Activated T-helper 2 cell treated with anti-CD3 and anti-CD28 coated beads, Interferon-gamma antibody, Interleukin-2, Interleukin-4, amounts not matched to agents 10 μg/mL and 5 μg/mL and 100 μg/mL, durations not matched to agents 14 hours and 24 hours and 36 hours (primary cell): ENCODE measurements around the gene LAMB2. TPM values are rescaled to one million over a fixed set of nuclear protein-coding genes. Genes with fewer than 3 reads are reported as not detected.
A peak's percentile ranks its signal among the peaks of the same experiment; 100 is the strongest.

Source experiments
- DNase-seq: peaks from one replicate; pipeline ENCODE4 v3.0.0; 2021; ENCODE audit warnings: low spot score
- H3K27ac Mint-ChIP-seq: one replicate; pipeline ENCODE4 v1.8.0; 2021; ENCODE audit warnings: mixed read lengths
- H3K27me3 Mint-ChIP-seq: one replicate; pipeline ENCODE4 v1.8.0; 2021; ENCODE audit warnings: low read depth, mixed read lengths
- H3K36me3 Mint-ChIP-seq: one replicate; pipeline ENCODE4 v1.8.0; 2021; ENCODE audit warnings: low read depth, mixed read lengths
- H3K4me1 Mint-ChIP-seq: one replicate; pipeline ENCODE4 v1.8.0; 2021; ENCODE audit warnings: low read depth, mixed read lengths
- H3K4me3 Mint-ChIP-seq: one replicate; pipeline ENCODE4 v1.8.0; 2021; ENCODE audit warnings: low read depth, mild to moderate bottlenecking, moderate library complexity, mixed read lengths
- H3K9me3 Mint-ChIP-seq: one replicate; pipeline ENCODE4 v1.8.0; 2021; ENCODE audit warnings: mixed read lengths
- intact Hi-C: fragments of 100-400 bp; cut with micrococcal nuclease; formaldehyde crosslinking; loops from one replicate; pipeline ENCODE4 v1.15.1; 2023
- total RNA-seq: library from RNA; stranded (reverse); gene quantifications from 2 replicates; pipeline ENCODE4 v1.2.3, GENCODE V29; 2022

Gene LAMB2
- total RNA-seq, 1 donor from 2014 or later: 0.34 TPM

DNA sequence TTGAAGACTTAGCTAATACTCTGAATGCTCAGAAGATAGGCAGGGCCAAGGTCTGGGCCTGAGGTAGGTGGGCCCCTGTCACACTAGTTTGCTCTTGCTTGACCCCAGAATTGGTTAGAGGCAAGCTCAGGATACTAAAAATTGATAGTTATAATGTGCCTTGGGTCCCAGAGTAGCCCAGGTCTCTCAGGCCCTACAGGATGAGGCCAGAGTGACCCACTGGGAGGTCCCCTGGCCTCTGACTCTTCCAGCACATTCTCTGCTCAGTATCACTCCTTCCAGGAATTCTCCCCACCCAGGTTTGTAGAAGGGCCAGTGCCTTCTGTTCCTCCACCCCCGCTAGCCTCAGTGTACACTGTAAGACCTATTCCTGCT is 37.9 kb upstream of the LAMB2 start:
- DNase-seq: no peak
- H3K27me3 Mint-ChIP-seq: no peaks in the 10 kb centered on the region
- H3K36me3 Mint-ChIP-seq: peaks cover 7% of the 10 kb centered on the region
- no peaks in the 10 kb centered on the region for H3K9me3 Mint-ChIP-seq
- intact Hi-C loops: loop anchor here (1.0 to 10.0 kb wide), 2 partner anchors 104 to 279 kb away; partner anchors contain the start of gene C3orf62
- H3K27ac Mint-ChIP-seq: peak overlapping the region; percentile 48
- H3K4me3 Mint-ChIP-seq: peak overlapping the region; percentile 84
- peaks cover 9% of the 10 kb centered on the region for H3K4me1 Mint-ChIP-seq

DNA sequence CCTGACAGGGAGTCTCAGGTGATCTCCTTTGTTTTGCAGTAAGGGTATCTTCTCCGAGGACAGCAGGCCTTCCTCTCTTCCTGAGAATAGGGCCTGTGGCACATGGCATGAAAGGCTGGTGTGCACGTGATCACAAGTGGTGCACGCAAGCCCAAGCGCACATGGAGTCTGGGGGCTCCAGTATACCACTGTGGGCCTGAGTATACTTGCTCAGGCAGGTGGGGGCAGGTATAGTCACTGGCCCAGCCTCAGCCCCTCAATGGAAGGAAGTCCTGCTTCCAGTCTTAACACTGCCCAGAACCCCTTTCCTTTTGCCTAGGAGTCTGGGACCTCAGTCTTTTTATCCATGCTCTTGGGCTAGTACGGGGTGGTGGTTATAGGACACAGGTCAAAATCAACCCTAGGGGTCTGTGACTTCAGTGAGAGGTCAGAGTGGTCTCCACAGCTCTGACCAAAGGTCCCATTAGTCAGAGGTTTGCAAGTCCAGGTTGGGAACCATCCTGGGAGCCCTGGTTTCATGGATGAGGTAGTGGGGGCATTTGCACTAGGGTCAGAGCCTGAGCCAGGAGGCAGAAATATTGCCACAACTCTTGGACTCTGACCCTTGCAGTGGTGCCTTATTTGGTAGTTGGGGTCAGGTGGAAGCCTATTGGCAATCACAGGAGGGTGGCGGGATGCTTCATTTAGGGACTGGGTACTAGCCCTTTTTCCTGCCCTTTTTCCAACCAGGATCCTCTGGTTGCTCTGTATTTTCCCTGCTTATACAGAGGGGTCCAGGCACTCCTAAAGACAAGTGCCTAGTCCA is 34.1 kb upstream of the LAMB2 start:
- peak overlapping the region; percentile 85 for H3K27ac Mint-ChIP-seq
- H3K4me1 Mint-ChIP-seq: peaks cover 22% of the 10 kb centered on the region
- peak overlapping the region; percentile 85 for H3K4me3 Mint-ChIP-seq
- no peaks in the 10 kb centered on the region for H3K27me3 Mint-ChIP-seq
- DNase-seq: no peak
- H3K9me3 Mint-ChIP-seq: no peaks in the 10 kb centered on the region
- intact Hi-C loops: loop anchor here (5.0 to 10.0 kb wide), 3 partner anchors 45 to 182 kb away; partner anchors contain the start of genes USP19 and USP4
- peaks cover 39% of the 10 kb centered on the region for H3K36me3 Mint-ChIP-seq

DNA sequence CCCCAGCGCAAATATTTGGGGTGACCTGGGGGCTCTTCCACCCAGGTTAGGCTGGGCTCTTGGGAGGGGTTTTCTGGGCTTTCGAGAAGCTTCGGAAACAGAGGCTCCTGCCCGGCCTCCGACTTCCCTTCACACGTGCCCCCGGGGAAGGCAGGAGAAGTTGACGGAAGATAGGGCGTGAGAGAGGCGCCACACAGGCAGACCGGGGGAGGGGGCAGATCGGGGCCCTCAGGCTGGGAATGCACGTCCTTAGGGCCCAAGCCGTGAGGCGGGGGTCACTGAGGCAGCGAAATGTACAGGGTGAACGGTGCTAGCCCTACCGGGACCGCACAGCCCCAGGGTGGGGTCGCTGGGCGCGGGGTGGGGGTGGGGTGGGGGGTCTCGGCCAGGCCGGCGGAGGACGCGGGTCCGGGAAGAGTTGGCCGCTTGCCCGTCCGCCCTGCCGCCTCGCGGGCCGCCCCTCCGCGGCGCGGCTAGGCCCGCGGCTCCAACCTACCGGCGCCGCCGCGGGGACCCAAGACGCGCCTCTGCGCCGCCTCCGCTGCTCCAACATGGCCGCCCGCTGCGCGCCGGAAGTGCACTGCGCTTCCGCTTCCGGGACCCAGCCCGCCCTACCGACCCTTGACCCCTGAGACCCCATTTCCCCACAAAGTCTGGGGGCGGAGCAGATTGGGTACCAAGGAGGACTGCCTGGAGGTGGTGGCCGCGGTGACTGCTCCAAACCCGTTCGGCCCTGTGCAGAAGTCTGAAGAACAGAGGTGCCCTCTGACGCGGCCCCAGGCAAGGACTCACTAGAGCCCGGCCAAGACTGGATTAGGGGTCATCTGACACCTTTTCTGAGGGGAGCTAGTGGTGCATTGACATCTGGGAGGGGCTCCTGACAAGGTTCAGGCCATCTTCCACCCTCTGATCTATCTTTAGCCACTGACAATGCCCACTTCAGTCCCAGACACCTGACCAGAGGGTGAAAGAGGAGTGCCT is 33.2 kb upstream of the LAMB2 start, which contains the start of gene CCDC71:
Gene CCDC71, minus strand, starts transcription at position 561 of the 981 bp plus-strand sequence. CDS start 2,123 bp downstream, outside the sequence.
- Mint-ChIP-seq H3K27ac (peak within 1 kb of the TSS; percentile 85), H3K4me3 (peak within 1 kb of the TSS; percentile 93), H3K27me3 (no peaks in the 10 kb centered on the region), H3K9me3 (no peaks in the 10 kb centered on the region), H3K4me1 (peaks cover 24% of the 10 kb centered on the region), H3K36me3 (peaks cover 42% of the 10 kb centered on the region)
- intact Hi-C loops: loop anchor here (5.0 to 10.0 kb wide), 3 partner anchors 44 to 181 kb away; partner anchors contain the start of genes USP19 and USP4
- DNase-seq: peak; percentile 72

- DNase-seq: no peak
- peak overlapping the region; percentile 93 for H3K4me3 Mint-ChIP-seq
- intact Hi-C loops: loop anchor here (5.0 to 10.0 kb wide), 3 partner anchors 43 to 180 kb away; partner anchors contain the start of genes USP19 and USP4
- peaks cover 20% of the 10 kb centered on the region for H3K4me1 Mint-ChIP-seq
- H3K36me3 Mint-ChIP-seq: peaks cover 42% of the 10 kb centered on the region
- H3K27ac Mint-ChIP-seq: peak overlapping the region; percentile 81
- no peaks in the 10 kb centered on the region for H3K27me3 Mint-ChIP-seq
- no peaks in the 10 kb centered on the region for H3K9me3 Mint-ChIP-seq
Observed at GRCh38 chr3:49164983-49165720, 32.3 kb upstream of the LAMB2 start.

DNA sequence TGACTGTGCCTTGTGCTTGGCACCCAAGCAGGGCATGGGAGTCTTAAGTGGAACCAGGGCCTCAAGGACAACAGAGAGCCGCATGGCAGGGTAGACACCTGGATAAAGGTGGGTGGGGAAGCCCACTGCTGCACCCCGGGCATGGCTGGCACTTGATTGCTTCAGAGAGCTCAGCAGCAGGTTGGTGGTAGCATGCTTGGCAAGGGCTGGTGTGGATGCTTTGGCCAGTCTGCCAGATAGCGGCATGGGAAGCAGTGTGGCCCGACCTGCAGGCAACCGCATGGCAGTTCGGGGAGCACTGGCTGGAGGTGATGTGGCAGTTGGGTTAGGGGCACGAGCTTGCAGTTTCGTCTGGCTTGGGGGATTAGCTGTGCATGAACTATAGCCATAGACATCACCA is 30.8 kb upstream of the LAMB2 start:
- intact Hi-C loops: loop anchor here (10.0 kb wide), 1 partner anchor 179 kb away; no protein-coding TSS in a partner anchor

DNA sequence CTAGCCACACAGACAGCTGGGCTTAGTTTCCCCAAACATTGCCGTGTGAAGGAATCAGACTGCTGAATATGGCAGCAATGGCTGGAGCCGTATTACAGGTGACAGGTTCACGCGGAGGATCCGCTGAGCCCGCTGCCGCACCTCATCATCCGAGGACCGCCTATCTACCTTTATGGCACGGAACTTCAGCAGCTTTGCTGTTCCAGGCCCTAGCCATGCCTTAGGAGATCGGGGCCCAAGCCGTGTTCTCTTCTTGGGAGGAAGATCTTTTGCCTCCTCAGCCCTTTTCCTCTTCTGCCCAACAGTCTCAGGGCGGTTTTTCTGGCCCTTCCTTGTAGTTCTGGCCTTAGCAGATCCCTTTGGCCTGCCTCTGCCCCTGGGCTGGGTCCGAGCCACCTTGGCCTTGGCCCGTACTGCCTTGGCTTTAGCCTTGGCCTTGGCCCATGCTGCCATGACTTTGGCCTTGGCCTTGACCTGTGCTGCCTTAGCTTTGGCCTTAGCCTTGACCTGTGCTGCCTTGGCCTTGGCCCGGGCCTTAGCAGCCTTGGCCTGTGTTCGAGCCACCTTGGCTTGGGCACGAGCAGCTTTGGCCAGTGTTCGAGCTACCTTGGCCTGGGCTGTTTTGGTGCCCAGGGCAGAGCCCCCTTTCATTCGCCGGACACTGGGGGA is 30.0 kb upstream of the LAMB2 start:
- Mint-ChIP-seq H3K9me3 (no peaks in the 10 kb centered on the region), H3K4me3 (no peak overlapping the region), H3K4me1 (peaks cover 20% of the 10 kb centered on the region), H3K27me3 (no peaks in the 10 kb centered on the region), H3K36me3 (peaks cover 42% of the 10 kb centered on the region), H3K27ac (no peak overlapping the region)
- intact Hi-C loops: loop anchor here (10.0 kb wide), 1 partner anchor 178 kb away; no protein-coding TSS in a partner anchor
- DNase-seq: no peak

More for the DNA sequence above, 30.8 kb upstream of the LAMB2 start:
- Mint-ChIP-seq H3K9me3 (no peaks in the 10 kb centered on the region), H3K36me3 (peaks cover 42% of the 10 kb centered on the region), H3K27ac (no peak overlapping the region), H3K4me3 (no peak overlapping the region), H3K4me1 (peaks cover 20% of the 10 kb centered on the region), H3K27me3 (no peaks in the 10 kb centered on the region)
- DNase-seq: no peak

- H3K27me3 Mint-ChIP-seq: no peaks in the 10 kb centered on the region
- H3K4me1 Mint-ChIP-seq: peaks cover 20% of the 10 kb centered on the region
- DNase-seq: no peak
- no peak overlapping the region for H3K4me3 Mint-ChIP-seq
- intact Hi-C loops: loop anchor here (10.0 kb wide), 1 partner anchor 177 kb away; no protein-coding TSS in a partner anchor
- no peak overlapping the region for H3K27ac Mint-ChIP-seq
- H3K9me3 Mint-ChIP-seq: no peaks in the 10 kb centered on the region
- H3K36me3 Mint-ChIP-seq: peaks cover 42% of the 10 kb centered on the region
Observed at GRCh38 chr3:49161808-49162530, 29.1 kb upstream of the LAMB2 start.

DNA sequence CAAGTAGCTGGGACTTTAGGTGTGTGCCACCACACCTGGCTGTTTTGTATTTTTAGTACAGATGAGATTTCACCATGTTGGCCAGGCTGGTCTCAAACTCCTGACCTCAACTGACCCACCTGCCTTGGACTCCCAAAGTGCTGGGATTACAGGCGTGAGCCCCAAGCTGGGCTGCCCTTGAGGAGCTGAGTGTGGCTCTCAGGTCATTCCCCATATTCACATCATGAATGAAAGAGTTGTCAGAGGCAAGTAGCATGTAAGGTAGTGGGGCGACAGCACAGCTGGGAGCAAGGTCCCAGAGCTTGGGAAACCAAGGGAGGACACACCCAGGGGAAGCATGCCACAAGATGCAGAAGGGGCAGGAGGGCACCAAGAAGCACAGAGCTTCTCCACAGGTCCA is 28.3 kb upstream of the LAMB2 start:
- Mint-ChIP-seq H3K27me3 (no peaks in the 10 kb centered on the region), H3K4me1 (peaks cover 17% of the 10 kb centered on the region), H3K36me3 (peaks cover 36% of the 10 kb centered on the region), H3K9me3 (no peaks in the 10 kb centered on the region), H3K4me3 (no peak overlapping the region), H3K27ac (no peak overlapping the region)
- no peak for DNase-seq
- intact Hi-C loops: loop anchor here (10.0 kb wide), 1 partner anchor 176 kb away; no protein-coding TSS in a partner anchor

GRCh38 chr3:49158792-49159191 is 25.9 kb upstream of the LAMB2 start:
- Mint-ChIP-seq H3K4me3 (no peak overlapping the region), H3K27me3 (no peaks in the 10 kb centered on the region), H3K27ac (no peak overlapping the region), H3K9me3 (no peaks in the 10 kb centered on the region), H3K36me3 (peaks cover 17% of the 10 kb centered on the region), H3K4me1 (peaks cover 3% of the 10 kb centered on the region)
- intact Hi-C loops: no loop called here
- DNase-seq: no peak

GRCh38 chr3:49158103-49158709 is 25.4 kb upstream of the LAMB2 start:
- H3K27ac Mint-ChIP-seq: no peak overlapping the region
- intact Hi-C loops: no loop called here
- H3K27me3 Mint-ChIP-seq: no peaks in the 10 kb centered on the region
- no peaks in the 10 kb centered on the region for H3K9me3 Mint-ChIP-seq
- DNase-seq: peak; percentile 49
- H3K36me3 Mint-ChIP-seq: peaks cover 11% of the 10 kb centered on the region
- H3K4me3 Mint-ChIP-seq: no peak overlapping the region
- peaks cover 2% of the 10 kb centered on the region for H3K4me1 Mint-ChIP-seq

- Mint-ChIP-seq H3K27ac (no peak overlapping the region), H3K27me3 (no peaks in the 10 kb centered on the region), H3K4me3 (no peak overlapping the region), H3K4me1 (peaks cover 2% of the 10 kb centered on the region), H3K36me3 (peaks cover 5% of the 10 kb centered on the region), H3K9me3 (no peaks in the 10 kb centered on the region)
- intact Hi-C loops: no loop called here
- DNase-seq: no peak
Observed at GRCh38 chr3:49157289-49157688, 24.4 kb upstream of the LAMB2 start.
